GM13977 (cell line): ENCODE measurements around the gene RNASE4.
A peak's percentile ranks its signal among the peaks of the same experiment; 100 is the strongest.
"Not testable (repeated sequence)": the region's sequence is repeated elsewhere in the genome, so short reads cannot be mapped to it uniquely, and the experiment has no call there.

ENCODE experiments used
- DNase-seq: peaks from one replicate; pipeline ENCODE4 v3.0.0; 2012; ENCODE audit warnings: low spot score
- CTCF ChIP-seq: IDR thresholded peaks from 2 replicates; pipeline ENCODE4 v1.5.1; 2012; ENCODE audit warnings: mild to moderate bottlenecking, control low read depth; ENCODE audit not compliant: insufficient read depth; ENCODE audit errors: extremely low read depth, missing control alignments
- in situ Hi-C: fragments of 300-500 bp; cut with MboI; formaldehyde crosslinking; loops from one replicate; pipeline ENCODE4 v1.12.0; 2022; ENCODE audit warnings: low sequenced_read_pairs, low pct_unique_long_range_greater_than_20kb, mixed read lengths, inconsistent platforms; ENCODE audit not compliant: unreplicated experiment

RNASE4 gene

GRCh38 chr14:20659813-20660395 lies 24.5 kb upstream of the RNASE4 start:
- TF ChIP-seq CTCF: no peak
- no peak for DNase-seq
- in situ Hi-C loops: no loop called here

GRCh38 chr14:20661197-20661596 lies 23.2 kb upstream of the RNASE4 start:
- in situ Hi-C loops: no loop called here
- DNase-seq: no peak
- no peak for TF ChIP-seq CTCF

- no peak for DNase-seq
- in situ Hi-C loops: no loop called here
- TF ChIP-seq CTCF: peak; percentile 68
Observed at GRCh38 chr14:20662968-20663732, 21.2 kb upstream of the RNASE4 start.

GRCh38 chr14:20666400-20666961 lies 17.9 kb upstream of the RNASE4 start:
- not testable (repeated sequence) for DNase-seq

GRCh38 chr14:20667957-20668356 lies 16.4 kb upstream of the RNASE4 start:
- peak; percentile 71 for DNase-seq
- no peak for TF ChIP-seq CTCF
- in situ Hi-C loops: no loop called here

More at GRCh38 chr14:20666400-20666961, 17.9 kb upstream of the RNASE4 start:
- in situ Hi-C loops: not testable (repeated sequence)

DNA sequence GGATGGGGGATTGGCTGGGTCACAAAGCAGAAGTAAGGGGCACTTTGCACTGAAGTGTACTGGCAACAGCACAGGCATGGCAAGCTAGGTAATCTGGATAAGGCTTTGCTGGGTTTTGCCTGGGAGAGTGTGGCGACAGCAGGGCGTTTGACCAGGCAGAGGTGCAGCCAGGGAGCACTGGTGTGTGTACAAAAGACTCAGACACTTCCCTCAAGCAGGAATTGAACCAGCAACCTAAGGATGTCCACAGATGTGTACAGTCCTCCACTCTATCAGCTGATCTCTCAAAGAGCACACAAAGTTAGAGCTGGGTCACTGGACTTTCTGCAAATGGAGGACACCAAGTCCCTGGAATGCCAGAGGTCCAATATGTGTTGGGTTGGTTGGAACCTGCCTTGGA lies 15.4 kb upstream of the RNASE4 start:
- no peak for TF ChIP-seq CTCF
- DNase-seq: no peak
- in situ Hi-C loops: no loop called here

DNA sequence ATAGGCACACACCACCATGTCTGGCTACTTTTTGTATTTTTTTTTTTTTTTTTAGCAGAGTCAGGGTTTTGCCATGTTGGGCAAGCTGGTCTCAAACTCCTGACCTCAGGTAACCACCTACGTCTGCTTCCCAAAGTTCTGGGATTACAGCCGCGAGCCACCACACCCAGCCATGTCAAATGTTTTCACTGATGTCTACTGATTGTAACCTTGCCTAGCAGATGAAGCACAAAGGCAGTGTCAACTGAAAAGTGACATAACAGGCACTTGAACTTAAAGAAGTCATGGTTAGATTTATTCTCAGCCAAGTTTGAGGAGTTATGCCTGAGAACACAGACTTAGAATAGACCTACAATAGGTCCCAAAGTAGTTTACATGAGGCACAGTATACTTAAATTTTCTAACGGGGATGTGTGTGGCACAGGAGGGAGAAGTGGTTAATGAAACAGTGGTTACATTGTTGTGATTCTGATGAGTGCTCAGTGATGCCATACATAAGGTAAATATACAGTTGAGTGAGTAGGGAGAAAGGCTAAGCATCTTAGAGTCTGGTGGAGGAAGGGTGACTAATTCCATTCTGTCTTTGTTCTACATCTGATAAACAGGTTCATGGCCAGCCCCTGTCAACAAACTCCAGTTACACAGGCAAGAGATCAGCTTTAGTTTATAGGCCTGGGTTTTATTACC lies 12.6 kb upstream of the RNASE4 start:
- TF ChIP-seq CTCF: no peak
- in situ Hi-C loops: no loop called here
- no peak for DNase-seq
